OCI-LY3 (cell line): ENCODE data around the gene RPS6KC1.

Experiments
- H2AFZ ChIP-seq: fragments of 200-600, 300-600 bp; shearing (Covaris generic); 2 replicates; pipeline ENCODE4 v1.6.0; 2014; ENCODE audit warnings: antibody characterized with exemption, low read depth, low read length
- H3K27ac ChIP-seq: fragments of 200-600, 300-600 bp; sonication (generic); 2 replicates; pipeline ENCODE4 v1.5.1; 2014; ENCODE audit warnings: mild to moderate bottlenecking, low read length, moderate library complexity, mixed read lengths
- H3K27me3 ChIP-seq: fragments of 200-600, 300-600 bp; sonication (generic); 2 replicates; pipeline ENCODE4 v1.6.1; 2014; ENCODE audit warnings: low read depth, low read length, mixed read lengths
- H3K36me3 ChIP-seq: fragments of 200-600, 300-600 bp; sonication (generic); replicated peaks from 2 replicates; pipeline ENCODE3; 2014; ENCODE audit warnings: low read depth, low read length, mixed read lengths
- H3K4me1 ChIP-seq: fragments of 300-600, 200-600 bp; sonication (generic); 2 replicates; pipeline ENCODE4 v1.6.1; 2014; ENCODE audit warnings: low read length, mixed read lengths
- H3K4me2 ChIP-seq: fragments of 200-600, 300-600 bp; sonication (generic); 2 replicates; pipeline ENCODE4 v1.6.1; 2014; ENCODE audit warnings: low read length, mixed read lengths
- H3K4me3 ChIP-seq: fragments of 300-600, 200-600 bp; sonication (generic); 2 replicates; pipeline ENCODE4 v1.5.1; 2014; ENCODE audit warnings: antibody characterized with exemption, mild to moderate bottlenecking, low read length, moderate library complexity
- H3K79me2 ChIP-seq: fragments of 300-600, 200-600 bp; shearing (Covaris generic); 2 replicates; pipeline ENCODE4 v1.6.1; 2014; ENCODE audit warnings: mild to moderate bottlenecking, low read length, mixed read lengths
- H3K9ac ChIP-seq: fragments of 300-600, 200-600 bp; shearing (Covaris generic); 2 replicates; pipeline ENCODE4 v1.6.0; 2014; ENCODE audit warnings: mild to moderate bottlenecking, low read length, moderate library complexity
- H3K9me3 ChIP-seq: fragments of 200-600, 300-600 bp; shearing (Covaris generic); 2 replicates; pipeline ENCODE4 v1.6.1; 2014; ENCODE audit warnings: low read length, mixed read lengths; ENCODE audit not compliant: insufficient read depth
- H4K20me1 ChIP-seq: fragments of 200-600, 300-600 bp; sonication (generic); 2 replicates; pipeline ENCODE4 v1.6.1; 2016; ENCODE audit warnings: low read length, mixed read lengths; ENCODE audit not compliant: insufficient read depth
- CTCF ChIP-seq: fragments of 200-600, 300-600 bp; sonication (generic); IDR thresholded peaks from 2 replicates; pipeline ENCODE4 v1.5.1; 2014; ENCODE audit warnings: antibody characterized with exemption, low read length, low read depth
- EZH2phosphoT487 ChIP-seq: fragments of 200-600 bp; shearing (Covaris generic); IDR thresholded peaks from 2 replicates; pipeline ENCODE4 v1.6.1; 2018; ENCODE audit warnings: antibody characterized with exemption, mixed run types, low read depth

The RPS6KC1 gene

GRCh38 chr1:213060836-213061235 is 9.8 kb downstream of the RPS6KC1 start:
- TF ChIP-seq EZH2phosphoT487 (no peak), CTCF (no peak)
- Histone ChIP-seq H3K9ac (no peak overlapping the region), H3K4me3 (no peak overlapping the region), H3K79me2 (peaks cover 66% of the 10 kb centered on the region), H2AFZ (no peak overlapping the region), H3K27me3 (no peaks in the 10 kb centered on the region), H3K4me2 (no peak overlapping the region), H4K20me1 (no peaks in the 10 kb centered on the region), H3K36me3 (peaks cover 7% of the 10 kb centered on the region), H3K9me3 (no peaks in the 10 kb centered on the region), H3K27ac (no peak overlapping the region), H3K4me1 (peaks cover 13% of the 10 kb centered on the region)

- H3K27ac ChIP-seq: no peak overlapping the region
- no peak overlapping the region for H3K4me3 ChIP-seq
- H3K9ac ChIP-seq: no peak overlapping the region
- H3K79me2 ChIP-seq: peaks cover 62% of the 10 kb centered on the region
- no peaks in the 10 kb centered on the region for H3K9me3 ChIP-seq
- no peaks in the 10 kb centered on the region for H4K20me1 ChIP-seq
- H3K4me2 ChIP-seq: no peak overlapping the region
- peaks cover 7% of the 10 kb centered on the region for H3K36me3 ChIP-seq
- H2AFZ ChIP-seq: no peak overlapping the region
- H3K4me1 ChIP-seq: peaks cover 18% of the 10 kb centered on the region
- no peak for TF ChIP-seq EZH2phosphoT487
- TF ChIP-seq CTCF: peak; percentile 15; the same call in 1 of the 2 replicates
- H3K27me3 ChIP-seq: no peaks in the 10 kb centered on the region
Measured at GRCh38 chr1:213061263-213061662, 10.2 kb downstream of the RPS6KC1 start.

- Histone ChIP-seq H3K36me3 (peaks cover 2% of the 10 kb centered on the region), H3K4me2 (peak overlapping the region; percentile 73), H3K4me1 (peaks cover 51% of the 10 kb centered on the region), H3K27ac (peak overlapping the region; percentile 59), H3K9me3 (no peaks in the 10 kb centered on the region), H3K4me3 (peak overlapping the region; percentile 52), H3K27me3 (no peaks in the 10 kb centered on the region), H2AFZ (0 out of 2 replicates have a peak overlapping the region, but pooled peaks have one; percentile 0), H4K20me1 (no peaks in the 10 kb centered on the region), H3K9ac (peak overlapping the region; percentile 30), H3K79me2 (peaks cover 50% of the 10 kb centered on the region)
- TF ChIP-seq CTCF (no peak), EZH2phosphoT487 (no peak)
Measured at GRCh38 chr1:213065800-213066199, 14.8 kb downstream of the RPS6KC1 start.

- Histone ChIP-seq H3K36me3 (no peaks in the 10 kb centered on the region), H3K4me2 (peak overlapping the region; percentile 73), H3K9ac (peak overlapping the region; percentile 30), H3K79me2 (peaks cover 50% of the 10 kb centered on the region), H3K27me3 (no peaks in the 10 kb centered on the region), H3K9me3 (no peaks in the 10 kb centered on the region), H3K4me1 (peaks cover 54% of the 10 kb centered on the region), H2AFZ (no peak overlapping the region), H3K4me3 (peak overlapping the region; percentile 52), H3K27ac (peak overlapping the region; percentile 59), H4K20me1 (no peaks in the 10 kb centered on the region)
- no peak for TF ChIP-seq EZH2phosphoT487
- no peak for TF ChIP-seq CTCF
Measured at GRCh38 chr1:213066363-213066762, 15.3 kb downstream of the RPS6KC1 start.
